DOHH2 (cell line): ENCODE measurements around the gene PPP2R2B.

Source experiments
- EZH2phosphoT487 ChIP-seq: fragments of 200-600 bp; sonication (generic); IDR thresholded peaks from 2 replicates; pipeline ENCODE4 v1.6.1; 2017; ENCODE audit warnings: borderline replicate concordance, mild to moderate bottlenecking, antibody characterized with exemption, low read length, moderate library complexity, mixed read lengths
- TF ChIP-seq, protein P1 (sequence below): fragments of 200-600 bp; sonication (generic); IDR thresholded peaks from one replicate; pipeline ENCODE4 v1.5.1; 2014; ENCODE audit warnings: antibody characterized with exemption, mild to moderate bottlenecking, low read depth, low read length; ENCODE audit not compliant: poor library complexity, severe bottlenecking

DNA sequence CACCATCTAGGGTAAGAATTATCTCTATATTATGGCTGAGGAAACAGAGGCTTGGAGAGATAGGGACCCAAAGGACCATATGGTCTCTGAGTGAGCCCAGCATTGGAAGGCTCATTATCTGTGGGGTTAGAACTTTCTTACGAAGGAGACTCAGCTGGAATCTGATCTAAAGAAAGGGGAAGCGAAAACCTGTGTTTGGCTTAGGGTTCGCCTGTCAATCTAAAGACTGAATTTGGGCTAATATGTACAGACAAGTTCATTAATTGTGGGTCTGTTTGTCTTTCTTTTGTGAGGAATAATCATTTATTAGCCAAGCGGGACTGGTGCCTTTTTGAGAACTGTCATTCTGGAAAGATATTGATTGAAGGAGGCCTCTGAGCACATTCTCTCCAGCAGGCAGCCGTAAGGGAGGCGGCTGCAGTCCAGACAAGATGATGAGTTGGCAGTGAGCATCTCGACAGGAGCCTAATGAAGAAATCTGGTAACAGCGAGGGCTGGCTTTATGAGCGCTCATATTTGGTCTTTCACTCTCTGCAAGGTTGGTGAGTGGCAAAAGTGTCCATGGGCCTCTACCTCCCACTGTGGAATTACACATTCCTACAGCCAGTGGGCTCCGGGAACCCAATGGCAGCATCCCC is 258.4 kb downstream of the PPP2R2B start:
- TF ChIP-seq, protein P1, sequence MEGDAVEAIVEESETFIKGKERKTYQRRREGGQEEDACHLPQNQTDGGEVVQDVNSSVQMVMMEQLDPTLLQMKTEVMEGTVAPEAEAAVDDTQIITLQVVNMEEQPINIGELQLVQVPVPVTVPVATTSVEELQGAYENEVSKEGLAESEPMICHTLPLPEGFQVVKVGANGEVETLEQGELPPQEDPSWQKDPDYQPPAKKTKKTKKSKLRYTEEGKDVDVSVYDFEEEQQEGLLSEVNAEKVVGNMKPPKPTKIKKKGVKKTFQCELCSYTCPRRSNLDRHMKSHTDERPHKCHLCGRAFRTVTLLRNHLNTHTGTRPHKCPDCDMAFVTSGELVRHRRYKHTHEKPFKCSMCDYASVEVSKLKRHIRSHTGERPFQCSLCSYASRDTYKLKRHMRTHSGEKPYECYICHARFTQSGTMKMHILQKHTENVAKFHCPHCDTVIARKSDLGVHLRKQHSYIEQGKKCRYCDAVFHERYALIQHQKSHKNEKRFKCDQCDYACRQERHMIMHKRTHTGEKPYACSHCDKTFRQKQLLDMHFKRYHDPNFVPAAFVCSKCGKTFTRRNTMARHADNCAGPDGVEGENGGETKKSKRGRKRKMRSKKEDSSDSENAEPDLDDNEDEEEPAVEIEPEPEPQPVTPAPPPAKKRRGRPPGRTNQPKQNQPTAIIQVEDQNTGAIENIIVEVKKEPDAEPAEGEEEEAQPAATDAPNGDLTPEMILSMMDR: no peak
- TF ChIP-seq EZH2phosphoT487: no peak
